Ishikawa (cell line): ENCODE data around the gene ELL2.

Experiments used
- CEBPB ChIP-seq: IDR thresholded peaks from 2 replicates; pipeline ENCODE4 v1.6.1; 2012
- EP300 ChIP-seq: IDR thresholded peaks from 2 replicates; pipeline ENCODE4 v1.6.1; 2012; ENCODE audit warnings: borderline replicate concordance
- FOXM1 ChIP-seq: IDR thresholded peaks from 2 replicates; pipeline ENCODE4 v1.6.1; 2012; ENCODE audit warnings: low read depth, borderline replicate concordance
- MAX ChIP-seq: IDR thresholded peaks from 2 replicates; pipeline ENCODE4 v1.6.1; 2012
- REST ChIP-seq: IDR thresholded peaks from 2 replicates; pipeline ENCODE4 v1.6.1; 2012; ENCODE audit warnings: low read depth, mild to moderate bottlenecking
- TAF1 ChIP-seq: IDR thresholded peaks from 2 replicates; pipeline ENCODE4 v1.6.1; 2012; ENCODE audit warnings: low read depth, mild to moderate bottlenecking
- TCF12 ChIP-seq: IDR thresholded peaks from 2 replicates; pipeline ENCODE4 v1.6.1; 2012; ENCODE audit warnings: low read depth
- USF1 ChIP-seq: IDR thresholded peaks from 2 replicates; pipeline ENCODE4 v1.6.1; 2012
- YY1 ChIP-seq: IDR thresholded peaks from 2 replicates; pipeline ENCODE4 v1.6.1; 2012; ENCODE audit warnings: low read depth
- ZBTB7A ChIP-seq: IDR thresholded peaks from 2 replicates; pipeline ENCODE4 v1.6.1; 2012; ENCODE audit warnings: low read depth

GRCh38 chr5:95901676-95902627 lies 59.7 kb downstream of the ELL2 start:
- no peak for TF ChIP-seq TAF1
- TF ChIP-seq USF1 = no peak
- TF ChIP-seq EP300 = no peak
- no peak for TF ChIP-seq TCF12
- TF ChIP-seq YY1 = no peak
- no peak for TF ChIP-seq MAX
- TF ChIP-seq REST = no peak
- no peak for TF ChIP-seq ZBTB7A
- TF ChIP-seq CEBPB = no peak
- no peak for TF ChIP-seq FOXM1
